Neural crest cell (in vitro differentiated cells): ENCODE results near the gene CEP152. TPM values are rescaled to one million over a fixed set of nuclear protein-coding genes. Genes with fewer than 3 reads are reported as not detected.

Source experiments
- DNase-seq: peaks from one replicate; pipeline ENCODE4 v3.0.0; 2021; ENCODE audit warnings: low read depth, mixed read lengths, low spot score
- H3K27ac Mint-ChIP-seq: one replicate; pipeline ENCODE4 v1.8.0; 2021; ENCODE audit warnings: mild to moderate bottlenecking, mixed read lengths; ENCODE audit not compliant: unreplicated experiment
- H3K27me3 Mint-ChIP-seq: 2 replicates; pipeline ENCODE4 v1.8.0; 2021; ENCODE audit warnings: low read depth, mild to moderate bottlenecking, mixed read lengths
- H3K36me3 Mint-ChIP-seq: 2 replicates; pipeline ENCODE4 v1.8.0; 2021; ENCODE audit warnings: low read depth, mild to moderate bottlenecking, mixed read lengths
- H3K4me1 Mint-ChIP-seq: 2 replicates; pipeline ENCODE4 v1.8.0; 2021; ENCODE audit warnings: mixed read lengths
- H3K4me3 Mint-ChIP-seq: one replicate; pipeline ENCODE4 v1.8.0; 2021; ENCODE audit warnings: mild to moderate bottlenecking, mixed read lengths
- H3K9me3 Mint-ChIP-seq: 2 replicates; pipeline ENCODE4 v1.8.0; 2021; ENCODE audit warnings: mixed read lengths
- CTCF ChIP-seq: fragments of 200-600 bp; sonication (generic); conservative IDR thresholded peaks from 2 replicates; pipeline ENCODE4 v1.5.0; 2021; ENCODE audit warnings: antibody characterized with exemption, mild to moderate bottlenecking
- total RNA-seq: library from RNA; stranded (reverse); gene quantifications from 2 replicates; pipeline ENCODE4 v1.2.1, GENCODE V29; 2021

Gene CEP152
- total RNA-seq, 1 donor from 2014 or later, result 17.4 TPM

- Mint-ChIP-seq H3K4me3 (no peak overlapping the region), H3K27ac (no peak overlapping the region), H3K9me3 (peaks cover 8% of the 10 kb centered on the region), H3K27me3 (no peaks in the 10 kb centered on the region), H3K4me1 (peaks cover under 1% of the 10 kb centered on the region), H3K36me3 (peaks cover 33% of the 10 kb centered on the region)
- TF ChIP-seq CTCF, result no peak
- no peak for DNase-seq
Measured at GRCh38 chr15:48730506-48730905, 80.4 kb downstream of the CEP152 start.

DNA sequence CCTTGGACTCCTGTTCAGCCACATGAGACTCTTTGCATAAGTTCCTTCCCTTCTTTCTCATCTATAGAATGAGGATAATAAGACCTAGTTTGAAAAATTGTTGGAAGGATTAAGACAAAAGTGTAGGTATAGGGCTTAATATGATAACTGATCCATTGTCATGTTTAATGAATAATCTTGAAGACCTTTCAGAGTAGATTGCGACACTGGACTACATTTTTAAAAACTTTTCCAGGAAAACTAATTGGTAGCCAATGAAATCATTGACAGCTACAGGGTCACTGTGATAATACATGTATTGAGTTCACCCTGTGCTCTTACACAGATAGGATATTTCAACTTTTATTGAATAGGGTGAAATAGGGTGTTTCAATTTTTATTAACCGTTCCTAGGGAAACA, 86.9 kb downstream of the CEP152 start:
- H3K4me1 Mint-ChIP-seq, result peaks cover 4% of the 10 kb centered on the region
- TF ChIP-seq CTCF, result no peak
- H3K27me3 Mint-ChIP-seq, result no peaks in the 10 kb centered on the region
- no peak overlapping the region for H3K27ac Mint-ChIP-seq
- H3K4me3 Mint-ChIP-seq, result no peak overlapping the region
- H3K9me3 Mint-ChIP-seq, result no peaks in the 10 kb centered on the region
- no peaks in the 10 kb centered on the region for H3K36me3 Mint-ChIP-seq
- DNase-seq, result no peak

DNA sequence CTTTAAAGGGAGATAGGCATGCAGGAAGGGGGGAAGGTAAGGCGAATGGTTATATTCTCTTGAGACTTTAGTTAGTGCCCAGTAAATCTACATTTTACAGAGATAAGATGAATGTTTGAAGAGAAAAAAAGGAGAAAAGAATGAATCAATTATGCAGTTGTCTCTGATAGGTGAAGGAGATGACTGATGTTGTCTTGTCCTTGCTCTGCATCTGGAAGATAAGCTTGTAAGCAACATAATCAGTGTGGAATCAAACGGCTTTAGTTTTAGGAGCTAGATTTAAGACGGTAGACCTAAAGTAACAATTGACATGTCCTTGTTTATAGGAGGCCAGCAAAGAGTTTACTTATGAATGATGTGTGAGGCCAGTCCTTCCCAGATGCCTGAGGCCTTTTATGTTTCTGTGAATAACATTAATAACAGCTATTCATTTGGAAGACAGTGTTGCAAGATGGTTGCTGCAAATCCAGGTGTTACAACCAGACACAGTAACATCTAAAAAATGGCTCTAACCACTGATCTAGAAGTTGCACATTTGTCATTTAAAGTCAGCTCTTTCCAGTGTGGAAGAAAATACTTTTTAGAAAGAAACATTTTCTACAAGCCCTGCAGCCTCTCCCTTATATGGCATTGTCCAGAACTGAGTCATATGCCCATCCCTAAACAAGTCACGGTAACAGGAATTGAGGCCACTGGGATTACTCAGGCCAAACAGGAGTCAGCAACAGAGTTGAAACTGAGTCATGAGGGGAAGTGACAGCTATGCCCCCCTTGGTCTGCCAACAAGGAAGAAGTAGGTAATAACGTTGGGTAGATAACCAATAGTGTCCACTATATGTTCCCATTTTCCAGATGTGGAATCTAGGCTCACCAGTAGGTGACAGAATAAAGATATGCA, 87.9 kb downstream of the CEP152 start:
- no peaks in the 10 kb centered on the region for H3K36me3 Mint-ChIP-seq
- H3K27ac Mint-ChIP-seq, result no peak overlapping the region
- peaks cover 4% of the 10 kb centered on the region for H3K4me1 Mint-ChIP-seq
- no peaks in the 10 kb centered on the region for H3K9me3 Mint-ChIP-seq
- no peak overlapping the region for H3K4me3 Mint-ChIP-seq
- no peak for TF ChIP-seq CTCF
- H3K27me3 Mint-ChIP-seq, result no peaks in the 10 kb centered on the region
- DNase-seq, result no peak

- no peak overlapping the region for H3K4me3 Mint-ChIP-seq
- H3K27ac Mint-ChIP-seq, result no peak overlapping the region
- peaks cover 3% of the 10 kb centered on the region for H3K9me3 Mint-ChIP-seq
- TF ChIP-seq CTCF, result no peak
- H3K4me1 Mint-ChIP-seq, result peaks cover 4% of the 10 kb centered on the region
- H3K27me3 Mint-ChIP-seq, result no peaks in the 10 kb centered on the region
- H3K36me3 Mint-ChIP-seq, result peaks cover 10% of the 10 kb centered on the region
- no peak for DNase-seq
Measured at GRCh38 chr15:48721061-48721810, 89.6 kb downstream of the CEP152 start.

DNA sequence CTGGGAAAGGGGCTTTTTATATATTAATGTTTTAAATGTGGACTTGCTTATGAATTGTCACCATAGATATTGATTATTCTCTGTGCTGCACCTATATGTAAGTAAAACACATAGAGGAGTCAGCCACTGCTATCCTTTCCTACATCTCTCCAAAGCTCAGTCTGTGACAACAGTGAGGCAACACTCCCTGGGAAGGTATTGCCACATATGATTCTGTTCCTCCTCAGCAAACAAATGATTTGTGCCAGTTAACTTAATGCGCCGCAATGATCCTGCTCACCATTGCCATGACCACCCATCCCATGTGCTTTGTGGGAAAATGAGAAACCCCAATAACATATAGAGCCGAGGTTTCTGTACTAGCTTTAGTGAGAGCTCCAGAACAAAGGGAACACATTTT, 90.2 kb downstream of the CEP152 start:
- no peak for DNase-seq
- Mint-ChIP-seq H3K4me3 (no peak overlapping the region), H3K9me3 (peaks cover 7% of the 10 kb centered on the region), H3K4me1 (peaks cover 4% of the 10 kb centered on the region), H3K27me3 (no peaks in the 10 kb centered on the region), H3K36me3 (peaks cover 16% of the 10 kb centered on the region), H3K27ac (no peak overlapping the region)
- no peak for TF ChIP-seq CTCF
